HG03342 (cell line): Measurements from ENCODE around the gene FAM209A.
"Not testable (repeated sequence)": the region's sequence is repeated elsewhere in the genome, so short reads cannot be mapped to it uniquely, and the experiment has no call there.

ENCODE experiments used
- ATAC-seq: cut with Tn5 transposase; IDR thresholded peaks from one replicate; pipeline ENCODE4 v1.9.1; 2021; ENCODE audit warnings: mild to moderate bottlenecking, moderate library complexity; ENCODE audit not compliant: unreplicated experiment

FAM209A gene

GRCh38 chr20:56524444-56524843 lies at the start of gene FAM209A:
FAM209A (plus strand) TSS chr20:56524744; CDS start chr20:56524809, 65 bp downstream.
- not testable (repeated sequence) for ATAC-seq

- ATAC-seq = no peak
These were observed 40.6 kb upstream of the FAM209A start for GRCh38 chr20:56483970-56484369.

GRCh38 chr20:56487216-56487615 lies 37.3 kb upstream of the FAM209A start:
- ATAC-seq = no peak

GRCh38 chr20:56488566-56488965 lies 36.0 kb upstream of the FAM209A start:
- no peak for ATAC-seq

- ATAC-seq = no peak
These were observed 23.4 kb upstream of the FAM209A start for GRCh38 chr20:56501116-56501515.

GRCh38 chr20:56503916-56504315 lies 20.6 kb upstream of the FAM209A start:
- ATAC-seq = no peak

GRCh38 chr20:56504373-56505005 lies 20.1 kb upstream of the FAM209A start:
- no peak for ATAC-seq

- ATAC-seq = no peak
These were observed 18.4 kb upstream of the FAM209A start for GRCh38 chr20:56506103-56506502.

GRCh38 chr20:56511926-56512325 lies 12.6 kb upstream of the FAM209A start:
- no peak for ATAC-seq

GRCh38 chr20:56513161-56514150 lies 11.1 kb upstream of the FAM209A start:
- no peak for ATAC-seq

- ATAC-seq = no peak
These were observed 7.9 kb upstream of the FAM209A start for GRCh38 chr20:56516631-56517030.

GRCh38 chr20:56517211-56517610 lies 7.3 kb upstream of the FAM209A start:
- no peak for ATAC-seq

GRCh38 chr20:56517641-56518040 lies 6.9 kb upstream of the FAM209A start:
- ATAC-seq = no peak

GRCh38 chr20:56518126-56518525 lies 6.4 kb upstream of the FAM209A start:
- ATAC-seq = no peak

GRCh38 chr20:56518721-56519398 lies 5.7 kb upstream of the FAM209A start:
- no peak for ATAC-seq

GRCh38 chr20:56519551-56519950 lies 5.0 kb upstream of the FAM209A start:
- no peak for ATAC-seq

- no peak for ATAC-seq
These were observed 4.4 kb upstream of the FAM209A start for GRCh38 chr20:56520180-56520579.

GRCh38 chr20:56520746-56521354 lies 3.7 kb upstream of the FAM209A start:
- not testable (repeated sequence) for ATAC-seq

- no peak for ATAC-seq
These were observed 2.2 kb upstream of the FAM209A start for GRCh38 chr20:56522311-56522710.

- ATAC-seq = no peak
These were observed 3.0 kb downstream of the FAM209A start for GRCh38 chr20:56527521-56527920.

GRCh38 chr20:56532946-56533345 lies 8.4 kb downstream of the FAM209A start, which contains the start of gene FAM209B:
FAM209B (plus strand) TSS chr20:56533246; CDS start chr20:56533342, 96 bp downstream.
- not testable (repeated sequence) for ATAC-seq
